ENCODE results near the gene SLC24A3. TPM values are rescaled to one million over a fixed set of nuclear protein-coding genes. Genes with fewer than 3 reads are reported as not detected.

The SLC24A3 gene
- total RNA-seq, 1 donor from 2014 or later = not detected

- H3K27me3 Mint-ChIP-seq = no peaks in the 10 kb centered on the region
- no peak overlapping the region for H3K4me3 Mint-ChIP-seq
- H3K27ac Mint-ChIP-seq = no peak overlapping the region
- ChIA-PET POLR2A (no interaction called here), CTCF (no interaction called here)
- intact Hi-C loops (cut with micrococcal nuclease) = no loop called here
- no peaks in the 10 kb centered on the region for H3K4me1 Mint-ChIP-seq
- no peak for DNase-seq
- no peak for TF ChIP-seq CTCF (IDR thresholded peaks at IDR 0.05)
- ATAC-seq (ENCODE audit: low read depth) = no peak
- H3K9me3 Mint-ChIP-seq = no peaks in the 10 kb centered on the region
- H3K36me3 Mint-ChIP-seq (ENCODE audit: low read depth) = no peaks in the 10 kb centered on the region
Observed at GRCh38 chr20:19251958-19252357, 39.5 kb downstream of the SLC24A3 start.

- ATAC-seq (ENCODE audit: low read depth) (no peak), DNase-seq (no peak)
- intact Hi-C loops (cut with micrococcal nuclease) = no loop called here
- no peak overlapping the region for H3K27ac Mint-ChIP-seq
- H3K27me3 Mint-ChIP-seq = no peaks in the 10 kb centered on the region
- H3K9me3 Mint-ChIP-seq = no peaks in the 10 kb centered on the region
- ChIA-PET POLR2A (no interaction called here), CTCF (no interaction called here)
- no peak for TF ChIP-seq CTCF (IDR thresholded peaks at IDR 0.05)
- no peak overlapping the region for H3K4me3 Mint-ChIP-seq
- no peaks in the 10 kb centered on the region for H3K4me1 Mint-ChIP-seq
- H3K36me3 Mint-ChIP-seq (ENCODE audit: low read depth) = no peaks in the 10 kb centered on the region
Observed at GRCh38 chr20:19252451-19253120, 40.1 kb downstream of the SLC24A3 start.

DNA sequence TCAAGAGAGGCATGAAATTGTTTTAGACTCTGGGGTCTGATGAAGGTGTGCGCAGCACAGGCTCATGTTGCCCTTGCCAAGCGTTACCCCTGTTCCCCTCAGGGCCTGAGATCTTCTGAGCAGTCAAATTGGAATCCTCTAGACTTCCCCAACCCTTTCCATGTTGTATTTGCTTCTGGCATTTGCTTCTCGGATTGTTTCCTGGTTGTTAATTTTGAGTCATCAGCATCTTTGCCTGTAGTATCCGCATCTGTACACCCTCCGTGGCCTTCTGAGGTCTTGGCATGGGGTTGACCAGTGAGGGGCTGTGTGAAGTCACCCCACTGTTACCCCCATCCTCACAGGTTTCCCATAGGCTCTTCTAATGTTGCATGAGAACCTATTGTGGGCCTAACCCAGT, 40.9 kb downstream of the SLC24A3 start:
- Mint-ChIP-seq H3K4me3 (no peak overlapping the region), H3K27ac (no peak overlapping the region), H3K9me3 (no peaks in the 10 kb centered on the region), H3K4me1 (no peaks in the 10 kb centered on the region), H3K36me3 (ENCODE audit: low read depth) (no peaks in the 10 kb centered on the region), H3K27me3 (no peaks in the 10 kb centered on the region)
- CTCF ChIA-PET = no interaction called here
- no peak for DNase-seq
- intact Hi-C loops (cut with micrococcal nuclease) = no loop called here
- POLR2A ChIA-PET = no interaction called here
- TF ChIP-seq CTCF (IDR thresholded peaks at IDR 0.05) = no peak
- no peak for ATAC-seq (ENCODE audit: low read depth)

- TF ChIP-seq CTCF (IDR thresholded peaks at IDR 0.05) = no peak
- H3K4me1 Mint-ChIP-seq = no peaks in the 10 kb centered on the region
- H3K27ac Mint-ChIP-seq = no peak overlapping the region
- H3K9me3 Mint-ChIP-seq = no peaks in the 10 kb centered on the region
- no peaks in the 10 kb centered on the region for H3K27me3 Mint-ChIP-seq
- ChIA-PET POLR2A (no interaction called here), CTCF (no interaction called here)
- ATAC-seq (ENCODE audit: low read depth) = no peak
- DNase-seq = no peak
- no peaks in the 10 kb centered on the region for H3K36me3 Mint-ChIP-seq (ENCODE audit: low read depth)
- intact Hi-C loops (cut with micrococcal nuclease) = no loop called here
- no peak overlapping the region for H3K4me3 Mint-ChIP-seq
Observed at GRCh38 chr20:19253916-19254820, 41.7 kb downstream of the SLC24A3 start.

DNA sequence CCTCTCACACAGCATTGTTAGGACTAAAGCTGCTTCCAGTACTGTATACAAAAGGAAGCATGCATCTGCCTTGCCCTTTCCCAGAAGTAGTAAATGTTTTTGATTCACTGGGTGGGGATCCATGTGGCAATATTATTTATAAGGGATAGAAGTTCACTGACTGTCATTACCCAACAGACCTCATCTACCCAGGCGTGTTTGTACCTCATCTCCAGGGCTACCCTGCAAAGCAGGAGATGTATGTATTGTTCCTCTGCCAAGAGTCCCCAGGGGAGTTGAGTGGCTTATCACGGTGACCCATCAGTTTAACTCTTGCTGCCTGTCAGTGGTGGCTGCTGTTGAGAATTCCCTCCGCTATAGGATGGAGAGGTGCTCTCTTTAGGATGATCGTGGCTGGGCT, 42.5 kb downstream of the SLC24A3 start:
- ChIA-PET POLR2A (no interaction called here), CTCF (no interaction called here)
- no peaks in the 10 kb centered on the region for H3K36me3 Mint-ChIP-seq (ENCODE audit: low read depth)
- no peaks in the 10 kb centered on the region for H3K4me1 Mint-ChIP-seq
- ATAC-seq (ENCODE audit: low read depth) (no peak), DNase-seq (no peak)
- no peak overlapping the region for H3K27ac Mint-ChIP-seq
- no peaks in the 10 kb centered on the region for H3K9me3 Mint-ChIP-seq
- intact Hi-C loops (cut with micrococcal nuclease) = no loop called here
- TF ChIP-seq CTCF (IDR thresholded peaks at IDR 0.05) = no peak
- H3K27me3 Mint-ChIP-seq = no peaks in the 10 kb centered on the region
- H3K4me3 Mint-ChIP-seq = no peak overlapping the region
